HCT116 (cell line): Measurements from ENCODE around the gene GPR37. TPM values are rescaled to one million over a fixed set of nuclear protein-coding genes. Genes with fewer than 3 reads are reported as not detected.

Experiments used
- ATAC-seq: fragments of 200-7000 bp; cut with Tn5 transposase; 2 replicates; pipeline ENCODE4 v1.9.1; 2020; ENCODE audit warnings: mild to moderate bottlenecking, moderate library complexity
- BruUV-seq: library from RNA; stranded (reverse); fragments of 400-500 nt; replicated peaks from 2 replicates; lab custom pipeline; 2021; lab: Mats Ljungman, UMichigan
- CTCF ChIA-PET: fragments of 300-600 bp; sonication (Branson Sonifier 250); formaldehyde crosslinking; loops from one replicate; lab custom pipeline; 2021; ENCODE audit warnings: antibody characterized with exemption; lab: Charles Lee
- POLR2A ChIA-PET: fragments of 300-600, 350-600 bp; sonication (Branson Sonifier 250); formaldehyde crosslinking; loops from one replicate; lab custom pipeline; 2021; ENCODE audit warnings: antibody characterized with exemption; lab: Charles Lee
- RAD21 ChIA-PET, 2 experiments: fragments of 300-600 bp; sonication (Branson Sonifier 250); formaldehyde crosslinking; loops; one replicate each; lab custom pipeline; 2023; ENCODE audit warnings: low total read pairs in 2 of 2; ENCODE audit not compliant: uncharacterized antibody in 2 of 2, unreplicated experiment in 2 of 2, low non-redundant PET in 1 of 2; lab: Charles Lee
- DNase-seq: peaks from one replicate; pipeline ENCODE4 v3.0.0-alpha.2; 2010; ENCODE audit warnings: low read depth, low spot score
- H2AFZ ChIP-seq: fragments of 200-600 bp; shearing (Covaris generic), sonication (generic); 2 replicates; pipeline ENCODE4 v1.6.1; 2017; ENCODE audit warnings: low read depth, mixed run types, mixed read lengths, antibody characterized with exemption, low read length; ENCODE audit not compliant: poor library complexity, severe bottlenecking
- H3K27ac ChIP-seq: 2 replicates; pipeline ENCODE4 v1.5.1; 2012; ENCODE audit warnings: low read depth, low read length
- H3K27me3 ChIP-seq: fragments of 200-600 bp; sonication (generic); 2 replicates; pipeline ENCODE4 v1.6.1; 2016; ENCODE audit warnings: mixed run types, low read length, mixed read lengths; ENCODE audit not compliant: insufficient read depth
- H3K36me3 ChIP-seq, 2 experiments: fragments of 200-500 bp in 1 of 2; fragments of 200-600 bp in 1 of 2; sonication (Bioruptor generic) in 1 of 2; sonication (generic) in 1 of 2; 2 replicates each; pipeline versions ENCODE4 v1.5.1 to v1.6.1; 2014 to 2016; ENCODE audit warnings: low read length in 2 of 2, inconsistent platforms in 1 of 2, mixed read lengths in 1 of 2, mixed run types in 1 of 2; ENCODE audit not compliant: insufficient read depth in 2 of 2, control insufficient read depth in 1 of 2
- H3K4me1 ChIP-seq, 2 experiments: fragments of 200-600 bp in 1 of 2; sonication (generic) in 1 of 2; 2 replicates each; pipeline versions ENCODE4 v1.5.1 to v1.6.1; 2012 to 2017; ENCODE audit warnings: low read length in 2 of 2, inconsistent platforms in 1 of 2, mild to moderate bottlenecking in 1 of 2, mixed read lengths in 1 of 2, mixed run types in 1 of 2, moderate library complexity in 1 of 2; ENCODE audit not compliant: insufficient read depth in 2 of 2, control insufficient read depth in 1 of 2
- H3K4me2 ChIP-seq: fragments of 200-600 bp; sonication (generic); 2 replicates; pipeline ENCODE4 v1.6.1; 2017; ENCODE audit warnings: mixed run types, low read length, mixed read lengths
- H3K4me3 ChIP-seq, 2 experiments: fragments of 200-600 bp in 1 of 2; sonication (generic) in 1 of 2; replicated peaks in 1 of 2; 2 replicates each; pipeline ENCODE4 v1.5.1; 2011 to 2016; ENCODE audit warnings: low read length in 2 of 2, control low read depth in 1 of 2, low read depth in 1 of 2, mild to moderate bottlenecking in 1 of 2, mixed read lengths in 1 of 2, mixed run types in 1 of 2
- H3K79me2 ChIP-seq: fragments of 200-600 bp; sonication (generic); 2 replicates; pipeline ENCODE4 v1.6.1; 2017; ENCODE audit warnings: mild to moderate bottlenecking, mixed run types, low read length, moderate library complexity, mixed read lengths; ENCODE audit not compliant: insufficient read depth
- H3K9ac ChIP-seq: fragments of 200-600 bp; sonication (generic); 2 replicates; pipeline ENCODE4 v1.6.1; 2016; ENCODE audit warnings: low read length, mixed read lengths
- H3K9me2 ChIP-seq: fragments of 200-600 bp; sonication (generic), shearing (Covaris generic); 2 replicates; pipeline ENCODE4 v1.6.1; 2017; ENCODE audit warnings: mixed run types, mild to moderate bottlenecking, moderate library complexity; ENCODE audit not compliant: insufficient read depth
- H3K9me3 ChIP-seq, 2 experiments: fragments of 200-500 bp in 1 of 2; fragments of 200-600 bp in 1 of 2; sonication (Bioruptor generic) in 1 of 2; sonication (generic) in 1 of 2; 2 replicates each; pipeline ENCODE4 v1.6.1; 2014 to 2017; ENCODE audit warnings: low read length in 2 of 2, mixed read lengths in 2 of 2, inconsistent platforms in 1 of 2, low read depth in 1 of 2, mild to moderate bottlenecking in 1 of 2, mixed run types in 1 of 2, moderate library complexity in 1 of 2; ENCODE audit not compliant: control insufficient read depth in 1 of 2, insufficient read depth in 1 of 2
- H4K20me1 ChIP-seq: fragments of 200-600 bp; sonication (generic), shearing (Covaris generic); 2 replicates; pipeline ENCODE4 v1.6.1; 2017; ENCODE audit warnings: mixed run types, mild to moderate bottlenecking, moderate library complexity; ENCODE audit not compliant: insufficient read depth
- CEBPB ChIP-seq: IDR thresholded peaks from 2 replicates; pipeline ENCODE4 v1.6.1; 2012; ENCODE audit warnings: low read depth
- EGR1 ChIP-seq: IDR thresholded peaks from 2 replicates; pipeline ENCODE4 v1.6.1; 2012; ENCODE audit warnings: low read depth
- ELF1 ChIP-seq: IDR thresholded peaks from 2 replicates; pipeline ENCODE4 v1.6.1; 2012; ENCODE audit warnings: low read depth, borderline replicate concordance
- EZH2 ChIP-seq: fragments of 200-600 bp; sonication (generic); IDR thresholded peaks from 2 replicates; pipeline ENCODE4 v1.6.1; 2017; ENCODE audit warnings: antibody characterized with exemption, mixed run types
- EZH2phosphoT487 ChIP-seq: fragments of 200-600 bp; IDR thresholded peaks from 2 replicates; pipeline ENCODE4 v1.6.1; 2018; ENCODE audit warnings: antibody characterized with exemption, borderline replicate concordance
- FOSL1 ChIP-seq: IDR thresholded peaks from 2 replicates; pipeline ENCODE4 v1.6.1; 2012; ENCODE audit warnings: low read depth
- JUND ChIP-seq: IDR thresholded peaks from 2 replicates; pipeline ENCODE4 v1.6.1; 2012
- RAD21 ChIP-seq: IDR thresholded peaks from 2 replicates; pipeline ENCODE4 v1.6.1; 2012; ENCODE audit warnings: low read depth, mild to moderate bottlenecking
- REST ChIP-seq: IDR thresholded peaks from 2 replicates; pipeline ENCODE4 v1.6.1; 2012; ENCODE audit warnings: low read depth
- SP1 ChIP-seq: IDR thresholded peaks from 2 replicates; pipeline ENCODE4 v1.6.1; 2012; ENCODE audit warnings: low read depth
- SRF ChIP-seq: IDR thresholded peaks from 2 replicates; pipeline ENCODE4 v1.6.1; 2012; ENCODE audit warnings: low read depth
- TCF7L2 ChIP-seq: IDR thresholded peaks from 2 replicates; pipeline ENCODE4 v1.7.0; 2011; ENCODE audit warnings: borderline replicate concordance, inconsistent platforms; ENCODE audit not compliant: insufficient read depth, insufficient read length; ENCODE audit errors: extremely low read depth
- ZBTB33 ChIP-seq: IDR thresholded peaks from 2 replicates; pipeline ENCODE4 v1.6.1; 2011; ENCODE audit warnings: mild to moderate bottlenecking, low read length, moderate library complexity; ENCODE audit not compliant: insufficient replicate concordance; ENCODE audit errors: extremely low read depth
- ZNF274 ChIP-seq: fragments of 200-500 bp; sonication (Bioruptor generic); IDR thresholded peaks from 2 replicates; pipeline ENCODE4 v1.6.1; 2014; ENCODE audit warnings: mild to moderate bottlenecking, low read depth, low read length, inconsistent platforms
- intact Hi-C: fragments of 100-400 bp; cut with micrococcal nuclease; formaldehyde crosslinking; loops from 2 replicates; pipeline ENCODE4 v1.10.0; 2022
- total RNA-seq: library from RNA; stranded (reverse); gene quantifications from one replicate; pipeline ENCODE4 v1.2.1, GENCODE V29; 2021; ENCODE audit not compliant: unreplicated experiment
- TF ChIP-seq, protein P1 (sequence below): IDR thresholded peaks from 2 replicates; pipeline ENCODE4 v1.6.1; 2012

The GPR37 gene
- total RNA-seq, 1 experiment from 2014 or later = 2.2 TPM

- Histone ChIP-seq H3K27me3 (no peaks in the 10 kb centered on the region), H4K20me1 (no peaks in the 10 kb centered on the region), H3K79me2 (no peaks in the 10 kb centered on the region), H3K9ac (no peak overlapping the region), H3K9me3 (no peaks in the 10 kb centered on the region), H3K9me2 (no peaks in the 10 kb centered on the region), H2AFZ (no peak overlapping the region), H3K27ac (no peak overlapping the region), H3K36me3 (no peaks in the 10 kb centered on the region), H3K4me2 (no peak overlapping the region), H3K4me1 (no peaks in the 10 kb centered on the region), H3K4me3 (no peak overlapping the region)
- RAD21 ChIA-PET = no interaction called here
- DNase-seq = no peak
- POLR2A ChIA-PET = no interaction called here
- TF ChIP-seq ZBTB33 (no peak), REST (no peak), ZNF274 (no peak), EGR1 (no peak), TCF7L2 (no peak), EZH2phosphoT487 (no peak), JUND (no peak), RAD21 (no peak), ELF1 (no peak), SRF (no peak), CEBPB (no peak), FOSL1 (no peak), SP1 (no peak), EZH2 (no peak)
- TF ChIP-seq, protein P1, sequence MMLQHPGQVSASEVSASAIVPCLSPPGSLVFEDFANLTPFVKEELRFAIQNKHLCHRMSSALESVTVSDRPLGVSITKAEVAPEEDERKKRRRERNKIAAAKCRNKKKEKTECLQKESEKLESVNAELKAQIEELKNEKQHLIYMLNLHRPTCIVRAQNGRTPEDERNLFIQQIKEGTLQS = no peak
- no peak for ATAC-seq
- intact Hi-C loops = no loop called here
- no TSS peak for BruUV-seq
- CTCF ChIA-PET = no interaction called here
These were observed 18.5 kb downstream of the GPR37 start for GRCh38 chr7:124747072-124747471.
